SU-DHL-6 (cell line): ENCODE data around the gene C1orf116.

ENCODE experiments used
- CTCF ChIP-seq: fragments of 200-600 bp; sonication (generic); IDR thresholded peaks from one replicate; pipeline ENCODE4 v1.5.1; 2017; ENCODE audit warnings: antibody characterized with exemption, mild to moderate bottlenecking, low read length, moderate library complexity; ENCODE audit not compliant: insufficient read depth, poor library complexity, severe bottlenecking
- EZH2phosphoT487 ChIP-seq: fragments of 200-600 bp; sonication (generic), shearing (Covaris generic); conservative IDR thresholded peaks from 2 replicates; pipeline ENCODE4 v1.6.1; 2018; ENCODE audit warnings: mild to moderate bottlenecking, antibody characterized with exemption, low read length, moderate library complexity, mixed read lengths

GRCh38 chr1:207081088-207081487, 48.5 kb upstream of the C1orf116 start:
- no peak for TF ChIP-seq CTCF
- no peak for TF ChIP-seq EZH2phosphoT487
